ENCODE measurements around the gene CKAP2L.

The CKAP2L gene

GRCh38 chr2:112762276-112762675 is 2.1 kb downstream of the CKAP2L start:
- H3K36me3 ChIP-seq (ENCODE audit: insufficient read depth, low read length) = no peaks in the 10 kb centered on the region
- H3K9me3 ChIP-seq (ENCODE audit: control insufficient read depth, insufficient read depth, low read length) = no peaks in the 10 kb centered on the region
- H3K9ac ChIP-seq (ENCODE audit: low read depth, low read length) = no peak overlapping the region
- H3K4me1 ChIP-seq (ENCODE audit: insufficient read depth, low read length) = no peaks in the 10 kb centered on the region

GRCh38 chr2:112760149-112760548 is 4.3 kb downstream of the CKAP2L start:
- Histone ChIP-seq H3K4me1 (ENCODE audit: insufficient read depth, low read length) (no peaks in the 10 kb centered on the region), H3K36me3 (ENCODE audit: insufficient read depth, low read length) (no peaks in the 10 kb centered on the region; the same call in 1 of the 2 replicates), H3K9me3 (ENCODE audit: control insufficient read depth, insufficient read depth, low read length) (no peaks in the 10 kb centered on the region), H3K9ac (ENCODE audit: low read depth, low read length) (no peak overlapping the region)

GRCh38 chr2:112758711-112759110 is 5.7 kb downstream of the CKAP2L start:
- H3K36me3 ChIP-seq (ENCODE audit: insufficient read depth, low read length) = peaks cover 4% of the 10 kb centered on the region
- H3K9me3 ChIP-seq (ENCODE audit: control insufficient read depth, insufficient read depth, low read length) = no peaks in the 10 kb centered on the region
- no peak overlapping the region for H3K9ac ChIP-seq (ENCODE audit: low read depth, low read length)
- H3K4me1 ChIP-seq (ENCODE audit: insufficient read depth, low read length) = no peaks in the 10 kb centered on the region

GRCh38 chr2:112757265-112757664 is 7.1 kb downstream of the CKAP2L start:
- Histone ChIP-seq H3K9ac (ENCODE audit: low read depth, low read length) (no peak overlapping the region), H3K4me1 (ENCODE audit: insufficient read depth, low read length) (no peaks in the 10 kb centered on the region), H3K9me3 (ENCODE audit: control insufficient read depth, insufficient read depth, low read length) (no peaks in the 10 kb centered on the region), H3K36me3 (ENCODE audit: insufficient read depth, low read length) (peaks cover 9% of the 10 kb centered on the region)

- Histone ChIP-seq H3K9me3 (ENCODE audit: control insufficient read depth, insufficient read depth, low read length) (no peaks in the 10 kb centered on the region), H3K9ac (ENCODE audit: low read depth, low read length) (no peak overlapping the region), H3K4me1 (ENCODE audit: insufficient read depth, low read length) (no peaks in the 10 kb centered on the region), H3K36me3 (ENCODE audit: insufficient read depth, low read length) (peaks cover 9% of the 10 kb centered on the region)
These were observed 8.2 kb downstream of the CKAP2L start for GRCh38 chr2:112756207-112756606.

- H3K36me3 ChIP-seq (ENCODE audit: insufficient read depth, low read length) = peaks cover 9% of the 10 kb centered on the region
- H3K9me3 ChIP-seq (ENCODE audit: control insufficient read depth, insufficient read depth, low read length) = no peaks in the 10 kb centered on the region
- no peak overlapping the region for H3K9ac ChIP-seq (ENCODE audit: low read depth, low read length)
- no peaks in the 10 kb centered on the region for H3K4me1 ChIP-seq (ENCODE audit: insufficient read depth, low read length)
These were observed 9.0 kb downstream of the CKAP2L start for GRCh38 chr2:112755444-112755843.

GRCh38 chr2:112754564-112754963 is 9.8 kb downstream of the CKAP2L start:
- H3K9me3 ChIP-seq (ENCODE audit: control insufficient read depth, insufficient read depth, low read length) = no peaks in the 10 kb centered on the region
- no peaks in the 10 kb centered on the region for H3K4me1 ChIP-seq (ENCODE audit: insufficient read depth, low read length)
- H3K9ac ChIP-seq (ENCODE audit: low read depth, low read length) = no peak overlapping the region
- H3K36me3 ChIP-seq (ENCODE audit: insufficient read depth, low read length) = peaks cover 9% of the 10 kb centered on the region

GRCh38 chr2:112752667-112753066 is 11.7 kb downstream of the CKAP2L start:
- no peaks in the 10 kb centered on the region for H3K4me1 ChIP-seq (ENCODE audit: insufficient read depth, low read length)
- H3K36me3 ChIP-seq (ENCODE audit: insufficient read depth, low read length) = peaks cover 9% of the 10 kb centered on the region
- no peak overlapping the region for H3K9ac ChIP-seq (ENCODE audit: low read depth, low read length)
- H3K9me3 ChIP-seq (ENCODE audit: control insufficient read depth, insufficient read depth, low read length) = no peaks in the 10 kb centered on the region

GRCh38 chr2:112751451-112752197 is 12.8 kb downstream of the CKAP2L start:
- no peaks in the 10 kb centered on the region for H3K9me3 ChIP-seq (ENCODE audit: control insufficient read depth, insufficient read depth, low read length)
- H3K9ac ChIP-seq (ENCODE audit: low read depth, low read length) = no peak overlapping the region
- H3K4me1 ChIP-seq (ENCODE audit: insufficient read depth, low read length) = no peaks in the 10 kb centered on the region
- H3K36me3 ChIP-seq (ENCODE audit: insufficient read depth, low read length) = peaks cover 9% of the 10 kb centered on the region

- H3K9me3 ChIP-seq (ENCODE audit: control insufficient read depth, insufficient read depth, low read length) = no peaks in the 10 kb centered on the region
- H3K36me3 ChIP-seq (ENCODE audit: insufficient read depth, low read length) = peaks cover 9% of the 10 kb centered on the region
- no peaks in the 10 kb centered on the region for H3K4me1 ChIP-seq (ENCODE audit: insufficient read depth, low read length)
- H3K9ac ChIP-seq (ENCODE audit: low read depth, low read length) = no peak overlapping the region
These were observed 13.9 kb downstream of the CKAP2L start for GRCh38 chr2:112750560-112750843.

- Histone ChIP-seq H3K36me3 (ENCODE audit: insufficient read depth, low read length) (peaks cover 9% of the 10 kb centered on the region), H3K9me3 (ENCODE audit: control insufficient read depth, insufficient read depth, low read length) (no peaks in the 10 kb centered on the region), H3K9ac (ENCODE audit: low read depth, low read length) (no peak overlapping the region), H3K4me1 (ENCODE audit: insufficient read depth, low read length) (no peaks in the 10 kb centered on the region)
These were observed 14.5 kb downstream of the CKAP2L start for GRCh38 chr2:112749755-112750559.

GRCh38 chr2:112740527-112740926 is 23.9 kb downstream of the CKAP2L start:
- peaks cover 18% of the 10 kb centered on the region for H3K36me3 ChIP-seq (ENCODE audit: insufficient read depth, low read length)
- H3K9me3 ChIP-seq (ENCODE audit: control insufficient read depth, insufficient read depth, low read length) = no peaks in the 10 kb centered on the region
- no peak overlapping the region for H3K9ac ChIP-seq (ENCODE audit: low read depth, low read length)
- H3K4me1 ChIP-seq (ENCODE audit: insufficient read depth, low read length) = no peaks in the 10 kb centered on the region

GRCh38 chr2:112737542-112738232 is 26.7 kb downstream of the CKAP2L start:
- Histone ChIP-seq H3K9me3 (ENCODE audit: control insufficient read depth, insufficient read depth, low read length) (no peaks in the 10 kb centered on the region), H3K4me1 (ENCODE audit: insufficient read depth, low read length) (no peaks in the 10 kb centered on the region), H3K36me3 (ENCODE audit: insufficient read depth, low read length) (peaks cover 18% of the 10 kb centered on the region), H3K9ac (ENCODE audit: low read depth, low read length) (no peak overlapping the region)

- no peaks in the 10 kb centered on the region for H3K36me3 ChIP-seq (ENCODE audit: insufficient read depth, low read length)
- no peak overlapping the region for H3K9ac ChIP-seq (ENCODE audit: low read depth, low read length)
- no peaks in the 10 kb centered on the region for H3K4me1 ChIP-seq (ENCODE audit: insufficient read depth, low read length)
- H3K9me3 ChIP-seq (ENCODE audit: control insufficient read depth, insufficient read depth, low read length) = no peaks in the 10 kb centered on the region
These were observed 30.5 kb downstream of the CKAP2L start for GRCh38 chr2:112733871-112734270.

GRCh38 chr2:112733456-112733855 is 31.0 kb downstream of the CKAP2L start:
- Histone ChIP-seq H3K36me3 (ENCODE audit: insufficient read depth, low read length) (no peaks in the 10 kb centered on the region), H3K9me3 (ENCODE audit: control insufficient read depth, insufficient read depth, low read length) (no peaks in the 10 kb centered on the region), H3K4me1 (ENCODE audit: insufficient read depth, low read length) (no peaks in the 10 kb centered on the region), H3K9ac (ENCODE audit: low read depth, low read length) (no peak overlapping the region)
